GM18907 (cell line): ENCODE measurements around the gene ASIC2.

ENCODE experiments used
- ATAC-seq: cut with Tn5 transposase; IDR thresholded peaks from one replicate; pipeline ENCODE4 v1.9.1; 2021; ENCODE audit warnings: mild to moderate bottlenecking, moderate library complexity; ENCODE audit not compliant: unreplicated experiment

The ASIC2 gene

DNA sequence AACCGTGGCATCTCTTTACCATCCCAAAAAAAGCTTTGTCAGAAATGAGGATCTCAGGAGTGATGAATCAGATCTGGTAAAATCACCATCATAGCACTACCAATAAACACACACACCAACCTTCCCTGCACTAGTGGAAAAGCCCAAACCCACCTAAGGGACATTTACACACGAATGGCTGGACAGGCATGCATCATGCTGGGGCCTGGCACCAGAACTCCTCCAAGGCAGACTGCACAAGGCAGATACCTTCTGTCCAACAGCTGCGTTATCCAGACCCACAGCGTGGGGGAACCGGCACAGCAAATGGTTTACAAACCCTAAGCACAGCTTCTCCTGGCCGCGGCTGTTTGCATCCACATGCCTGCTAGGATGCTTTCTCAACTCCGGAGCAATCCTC lies 2.8 kb downstream of the ASIC2 start:
- no peak for ATAC-seq

- ATAC-seq: no peak
Measured at GRCh38 chr17:33288954-33289353, 4.1 kb downstream of the ASIC2 start.

GRCh38 chr17:33287096-33287725 lies 5.9 kb downstream of the ASIC2 start:
- no peak for ATAC-seq

DNA sequence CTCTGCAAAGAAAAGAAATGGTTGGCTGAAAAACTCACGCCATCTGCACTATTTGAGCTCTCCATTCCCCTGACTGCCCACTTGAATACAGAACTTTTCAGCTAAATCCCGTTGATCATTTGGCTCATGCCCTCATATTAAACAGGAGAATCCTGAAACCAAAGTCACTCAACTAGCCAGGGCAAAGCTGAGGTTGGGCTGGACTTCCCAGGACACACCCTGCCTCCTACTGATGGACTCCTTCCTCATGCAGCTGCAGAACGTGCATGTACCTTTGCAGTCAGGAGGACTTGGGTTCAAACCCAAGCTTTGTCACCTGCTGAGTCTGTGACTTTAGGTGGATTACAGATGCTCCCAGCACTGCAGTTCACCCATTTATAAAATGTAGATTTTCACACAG lies 7.7 kb downstream of the ASIC2 start:
- no peak for ATAC-seq

DNA sequence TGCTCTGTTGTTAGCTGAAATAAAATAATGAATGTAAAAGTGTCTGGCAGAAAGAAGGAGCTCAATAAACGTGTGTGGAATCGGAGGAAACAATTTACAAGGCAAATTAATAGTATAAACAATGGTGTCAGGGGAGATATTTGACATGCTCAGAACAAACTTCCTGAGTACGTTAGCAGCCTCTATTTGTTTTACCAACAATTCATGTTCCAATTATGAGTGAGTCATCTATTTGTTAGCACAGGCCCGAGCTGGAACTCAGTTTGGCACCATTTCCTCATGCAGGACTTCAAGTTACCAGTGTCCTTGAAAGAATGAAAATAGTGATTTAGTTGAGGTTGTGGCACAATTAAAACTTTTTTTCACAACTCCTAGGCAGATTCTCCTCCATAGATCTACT lies 9.1 kb downstream of the ASIC2 start:
- ATAC-seq: no peak

DNA sequence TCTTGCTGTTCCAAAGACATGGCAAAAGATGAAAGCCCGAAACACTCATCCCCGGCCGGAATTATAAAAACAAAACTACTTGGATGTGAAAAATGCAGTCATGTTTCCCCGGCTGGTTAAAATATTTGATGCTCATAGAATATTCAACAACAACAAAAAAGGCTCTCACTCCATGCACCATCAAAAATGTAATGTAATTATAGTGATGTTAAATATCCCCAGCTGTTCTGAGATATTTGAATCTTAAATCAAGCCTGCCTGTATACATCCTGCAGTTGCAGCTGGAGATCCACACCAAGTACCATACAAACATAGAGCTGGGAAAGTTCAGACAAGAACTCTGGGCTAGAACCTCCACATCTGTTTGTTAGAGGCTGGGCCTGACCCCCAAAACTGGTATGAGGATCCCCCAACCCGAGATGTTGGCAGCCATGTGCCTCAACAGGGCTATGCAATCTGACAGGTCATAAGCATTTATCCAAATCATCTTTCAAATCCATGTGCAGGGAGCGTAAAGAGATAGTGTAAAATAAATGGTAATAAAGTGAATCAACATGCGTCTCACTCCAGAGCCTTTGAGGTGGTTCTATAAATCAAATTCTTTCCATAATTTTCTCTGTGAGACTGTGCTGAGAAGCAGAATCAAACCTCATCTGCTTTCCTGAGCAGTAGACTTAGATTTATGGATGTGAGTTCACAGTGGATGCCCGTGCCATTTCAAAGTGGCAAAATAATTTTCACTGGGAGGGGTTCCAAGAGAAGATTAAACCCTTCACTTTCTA lies 12.7 kb downstream of the ASIC2 start:
- ATAC-seq: no peak

DNA sequence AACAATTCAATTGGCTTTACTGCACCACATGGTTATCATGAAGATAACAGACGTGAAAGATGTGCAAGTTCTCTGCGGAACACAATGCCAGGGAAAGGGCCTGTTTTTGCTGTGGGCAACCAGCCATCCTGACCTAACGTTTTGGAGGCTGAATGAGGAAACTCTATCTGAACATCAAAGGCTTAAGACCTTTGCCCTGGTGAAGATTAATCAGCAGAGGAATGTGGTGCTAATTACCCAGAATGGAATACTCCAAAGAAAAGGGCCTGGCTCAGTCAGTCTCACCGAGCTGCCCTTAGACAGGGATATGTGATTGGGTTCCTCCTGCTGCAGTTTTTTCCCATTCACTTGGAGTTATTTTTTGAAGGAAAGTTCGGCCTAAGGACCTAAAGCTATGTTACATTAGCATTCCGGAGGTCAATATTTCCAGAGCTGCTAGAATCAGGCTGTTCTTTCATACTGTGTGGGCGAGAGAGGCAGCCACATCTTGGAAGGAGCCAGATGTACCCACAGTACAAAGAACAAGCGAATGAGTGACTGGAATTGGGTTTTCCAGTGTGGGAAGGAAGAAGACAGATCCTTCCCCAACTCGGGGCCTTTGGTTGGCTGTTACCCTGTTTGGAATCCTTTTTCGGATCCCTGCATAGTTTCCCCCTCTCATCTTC lies 15.5 kb downstream of the ASIC2 start:
- ATAC-seq: no peak

DNA sequence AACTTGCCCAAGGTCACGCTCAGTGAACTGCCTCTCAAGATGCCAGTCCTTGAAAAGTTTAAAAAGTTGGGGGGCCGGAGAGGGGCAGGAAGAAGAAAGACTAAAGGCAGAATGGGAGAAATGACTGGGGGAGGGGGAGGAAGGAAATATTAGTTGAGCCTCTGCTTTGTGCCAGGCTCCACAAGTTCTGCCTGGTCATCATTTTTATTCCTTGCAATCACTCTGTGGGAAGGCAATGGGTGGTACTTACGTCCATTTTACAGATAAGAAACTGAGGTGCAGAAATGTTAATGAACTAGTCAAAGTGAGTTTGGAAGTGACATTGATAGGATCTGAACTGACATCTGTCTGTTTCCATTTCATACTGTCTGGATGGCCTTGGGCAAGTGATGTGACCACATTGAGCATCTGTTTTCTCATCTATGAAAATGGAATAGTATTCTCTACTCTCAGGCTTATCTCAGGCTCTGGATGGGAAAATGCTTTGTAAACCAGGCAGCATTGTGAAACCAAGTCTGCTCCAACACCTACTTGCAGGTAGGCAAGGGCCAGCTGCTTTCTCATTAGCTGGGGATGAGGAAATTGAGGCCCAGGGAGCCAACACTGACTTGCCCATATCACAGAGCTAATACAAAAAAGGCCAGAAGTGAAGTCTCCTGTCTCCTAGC lies 19.2 kb downstream of the ASIC2 start:
- no peak for ATAC-seq

DNA sequence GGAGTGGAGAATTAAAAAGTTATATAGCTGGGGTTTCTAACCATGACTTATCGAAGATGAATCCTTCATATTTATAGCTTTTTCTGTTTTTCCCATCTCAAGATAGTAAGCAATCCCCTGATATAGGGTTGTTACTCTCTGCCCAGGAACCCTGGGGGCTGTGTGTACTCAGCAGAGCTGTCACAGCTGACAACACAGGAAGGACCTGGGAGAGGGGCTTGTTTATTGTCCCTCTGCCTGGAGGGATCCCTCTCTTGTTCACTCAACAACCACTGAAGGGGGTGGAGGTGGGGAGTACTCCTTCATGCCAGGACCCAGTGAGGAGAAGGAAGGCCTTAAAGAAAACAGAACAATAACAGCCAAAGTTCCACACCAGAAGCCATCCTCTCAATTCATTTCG lies 19.8 kb downstream of the ASIC2 start:
- no peak for ATAC-seq

GRCh38 chr17:33272438-33272837 lies 20.7 kb downstream of the ASIC2 start:
- no peak for ATAC-seq

- ATAC-seq: no peak
Measured at GRCh38 chr17:33269337-33270060, 23.6 kb downstream of the ASIC2 start.

DNA sequence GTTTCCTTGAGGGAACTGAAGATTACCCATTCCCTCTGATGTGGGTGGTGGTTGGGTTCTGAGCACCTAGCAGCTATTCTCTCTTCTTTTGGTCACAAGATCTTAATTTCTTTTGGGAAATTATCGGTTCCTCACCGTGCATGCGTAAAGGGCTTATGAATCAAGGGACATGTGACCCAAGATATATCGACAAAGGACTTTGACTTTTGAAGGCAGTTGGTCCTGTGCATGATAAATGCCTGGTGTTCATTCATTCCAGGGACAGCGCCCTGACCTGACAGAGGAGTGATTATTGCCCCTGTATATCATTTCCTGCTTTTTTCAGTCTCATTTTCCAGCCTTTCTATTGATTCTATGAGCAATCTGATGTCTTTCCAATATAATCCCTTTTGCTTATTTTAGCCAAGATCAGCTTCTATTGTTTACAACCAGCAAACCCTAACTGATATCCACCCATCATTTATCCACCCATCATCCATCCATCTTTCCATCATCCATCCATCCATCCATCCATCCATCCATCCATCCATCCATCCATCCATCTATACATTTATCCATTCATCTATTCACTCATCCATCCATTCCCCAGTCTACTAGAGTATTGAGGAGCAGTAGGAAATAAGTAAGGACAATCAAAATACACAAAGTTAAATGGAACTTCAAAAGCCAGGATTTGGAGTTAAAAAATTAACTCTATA lies 25.1 kb downstream of the ASIC2 start:
- no peak for ATAC-seq

DNA sequence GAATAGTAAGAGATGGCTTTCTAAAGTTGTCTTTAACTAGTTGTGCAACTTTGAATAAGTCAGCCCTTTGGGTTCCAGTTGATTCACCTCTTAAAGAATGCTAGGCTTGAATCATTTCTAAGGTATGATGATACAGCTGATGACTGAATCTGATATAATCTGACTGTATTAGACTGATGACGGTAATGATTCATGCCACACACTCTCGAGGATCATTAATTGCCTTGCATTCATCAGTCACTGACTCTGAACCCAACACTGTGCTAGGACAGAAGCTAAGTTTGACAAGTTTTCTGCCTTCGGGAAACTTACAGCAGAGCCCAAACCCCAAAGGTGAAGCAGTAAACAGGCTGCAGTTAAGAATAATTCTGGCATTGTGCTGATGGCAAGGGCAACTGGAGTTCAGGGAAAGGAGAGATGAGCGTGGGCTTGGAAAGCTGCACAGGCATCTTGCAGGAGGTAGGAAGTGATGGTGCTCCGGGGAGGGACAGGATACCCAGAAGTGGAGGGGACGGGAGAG lies 25.8 kb downstream of the ASIC2 start:
- ATAC-seq: no peak

DNA sequence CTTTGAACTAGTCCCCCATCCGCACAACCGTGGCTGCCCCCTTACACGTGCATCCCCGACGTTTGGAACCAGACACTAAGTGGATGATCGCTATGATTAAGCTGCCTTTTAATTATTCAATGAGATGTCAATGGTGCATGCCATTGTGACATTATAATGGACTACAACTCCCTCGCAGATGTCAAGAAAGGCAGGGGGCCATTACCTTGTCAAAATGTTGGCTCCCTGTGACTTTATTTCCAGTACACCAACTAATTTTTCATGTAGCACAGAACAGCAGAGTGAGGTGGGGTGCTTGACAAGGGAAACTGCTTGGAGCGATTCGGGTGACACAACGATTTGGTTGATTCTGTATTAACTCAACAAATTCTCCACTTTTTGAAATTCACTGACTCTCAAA lies 26.5 kb downstream of the ASIC2 start:
- no peak for ATAC-seq

DNA sequence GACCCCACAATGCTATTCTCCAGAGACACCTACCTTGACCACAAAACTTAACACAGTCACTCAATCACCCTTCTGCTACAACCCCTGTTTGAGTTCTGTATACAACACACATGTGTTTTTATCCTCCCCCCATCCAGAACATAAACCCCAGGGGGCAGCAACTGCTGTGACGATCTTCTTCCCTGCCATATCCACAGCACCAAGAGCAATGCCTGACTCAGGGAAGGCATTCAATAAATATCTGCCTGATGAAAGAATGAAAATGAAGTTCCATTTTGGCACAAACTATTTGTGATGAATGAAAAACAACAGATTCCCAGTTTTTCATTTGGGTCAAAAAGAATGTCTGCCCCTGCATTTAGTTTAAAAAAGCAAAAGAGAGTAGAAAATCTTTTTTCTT lies 27.0 kb downstream of the ASIC2 start:
- no peak for ATAC-seq

- no peak for ATAC-seq
Measured at GRCh38 chr17:33263396-33263795, 29.7 kb downstream of the ASIC2 start.

DNA sequence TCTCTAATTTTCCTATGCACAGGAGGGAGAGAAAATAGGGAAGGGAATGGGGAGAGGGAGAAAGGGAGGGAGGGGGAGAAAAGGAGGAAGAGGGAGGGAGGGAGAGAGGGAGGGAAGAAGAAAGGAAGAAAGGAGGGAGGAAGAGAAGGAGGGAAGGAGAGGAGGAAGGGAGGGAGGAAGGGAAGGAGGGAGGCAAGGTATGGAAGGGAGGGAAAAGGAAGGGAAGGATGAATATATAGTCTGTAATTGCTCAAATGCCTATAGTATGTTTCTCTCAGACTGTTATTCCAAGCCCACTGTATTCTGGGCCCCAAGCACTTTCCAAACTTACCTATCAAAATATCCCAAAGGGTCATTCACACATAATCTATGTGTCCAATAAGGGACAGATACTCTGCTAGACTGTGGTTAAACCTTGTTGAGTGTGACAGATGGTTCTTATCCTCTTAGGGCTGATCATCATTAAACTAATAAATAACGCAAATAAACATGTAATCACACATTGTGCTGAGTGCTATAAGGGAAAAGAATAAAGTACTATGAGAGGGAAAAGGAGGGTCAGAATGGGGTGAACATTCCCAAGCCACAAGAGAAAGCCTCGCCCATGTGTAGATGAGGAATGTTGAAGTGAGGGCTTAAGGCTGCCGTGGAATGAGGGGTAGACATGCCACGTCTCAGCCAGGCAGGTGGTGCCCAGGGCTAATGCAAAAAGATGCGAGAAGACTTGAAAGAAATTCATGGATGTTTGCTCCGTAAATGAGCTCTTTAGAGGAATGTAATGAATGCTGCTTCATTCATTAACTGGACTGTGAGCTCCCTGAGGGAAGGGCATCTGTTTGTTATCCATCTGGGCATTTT lies 30.6 kb downstream of the ASIC2 start:
- no peak for ATAC-seq

GRCh38 chr17:33261820-33262219 lies 31.3 kb downstream of the ASIC2 start:
- ATAC-seq: no peak

GRCh38 chr17:33260638-33261037 lies 32.5 kb downstream of the ASIC2 start:
- no peak for ATAC-seq
